HFFc6 (cell line): ENCODE results near the gene RAMAC. TPM values are rescaled to one million over a fixed set of nuclear protein-coding genes. Genes with fewer than 3 reads are reported as not detected.

ENCODE experiments used
- DNase-seq: peaks from one replicate; pipeline ENCODE4 v3.0.0-alpha.2; 2018
- H3K27ac Mint-ChIP-seq: 2 replicates; pipeline ENCODE4 v1.8.0; 2020; ENCODE audit warnings: mild to moderate bottlenecking, mixed read lengths
- H3K27me3 Mint-ChIP-seq: 2 replicates; pipeline ENCODE4 v1.8.0; 2021; ENCODE audit warnings: mild to moderate bottlenecking, moderate library complexity, mixed read lengths; ENCODE audit not compliant: insufficient read depth
- H3K36me3 Mint-ChIP-seq: 2 replicates; pipeline ENCODE4 v1.8.0; 2021; ENCODE audit warnings: low read depth, mixed read lengths
- H3K4me1 Mint-ChIP-seq: 2 replicates; pipeline ENCODE4 v1.8.0; 2020; ENCODE audit warnings: low read depth, mixed read lengths
- H3K4me3 Mint-ChIP-seq: 2 replicates; pipeline ENCODE4 v1.8.0; 2020; ENCODE audit warnings: mild to moderate bottlenecking, moderate library complexity, mixed read lengths
- H3K9me3 Mint-ChIP-seq: 2 replicates; pipeline ENCODE4 v1.8.0; 2020; ENCODE audit warnings: mild to moderate bottlenecking, mixed read lengths
- CTCF ChIP-seq: fragments of 200-600 bp; sonication (generic); IDR thresholded peaks from 2 replicates; pipeline ENCODE4 v1.5.0; 2021; ENCODE audit warnings: antibody characterized with exemption, mild to moderate bottlenecking
- total RNA-seq, 6 experiments: library from RNA; stranded (reverse); fragmentation: NEBNext Ultra II Directional; extraction: Animal tissue kit (Norgen Biotek cat#: 25700); gene quantifications; 2 replicates in 1 of 6; 3 replicates in 5 of 6; pipeline ENCODE4 v1.2.3, GENCODE V29; 2021

RAMAC gene
- total RNA-seq, 6 experiments from 2014 or later: 18.6 to 22.0 (median 20.3) TPM

DNA sequence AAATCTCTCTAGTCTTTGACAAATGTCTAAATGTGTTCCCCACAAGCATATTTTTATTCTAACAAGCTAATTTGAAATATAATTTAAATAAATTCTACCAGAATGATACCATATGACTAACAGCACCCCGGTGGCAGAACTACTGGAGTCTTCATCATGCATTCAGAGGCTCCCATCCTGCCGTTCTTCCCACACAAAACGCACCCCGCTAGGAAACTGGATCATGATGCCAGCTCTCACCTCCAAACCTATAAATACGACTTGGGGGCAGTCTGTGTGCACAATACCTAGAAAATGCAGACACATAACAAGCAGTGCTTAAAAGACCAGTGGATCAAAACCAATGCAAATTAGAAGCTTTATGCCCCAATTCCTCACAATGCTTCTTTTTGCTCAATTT is 42.0 kb upstream of the RAMAC start:
- H3K27ac Mint-ChIP-seq: no peak overlapping the region
- no peak for TF ChIP-seq CTCF
- H3K36me3 Mint-ChIP-seq: no peaks in the 10 kb centered on the region
- no peaks in the 10 kb centered on the region for H3K9me3 Mint-ChIP-seq
- no peak overlapping the region for H3K4me3 Mint-ChIP-seq
- peaks cover 10% of the 10 kb centered on the region for H3K27me3 Mint-ChIP-seq
- no peaks in the 10 kb centered on the region for H3K4me1 Mint-ChIP-seq
- DNase-seq: no peak

GRCh38 chr15:82944821-82945220 is 41.2 kb upstream of the RAMAC start:
- no peak for TF ChIP-seq CTCF
- no peaks in the 10 kb centered on the region for H3K4me1 Mint-ChIP-seq
- H3K27me3 Mint-ChIP-seq: peaks cover 6% of the 10 kb centered on the region
- no peaks in the 10 kb centered on the region for H3K9me3 Mint-ChIP-seq
- DNase-seq: no peak
- H3K36me3 Mint-ChIP-seq: no peaks in the 10 kb centered on the region
- H3K27ac Mint-ChIP-seq: no peak overlapping the region
- H3K4me3 Mint-ChIP-seq: no peak overlapping the region

- no peak for TF ChIP-seq CTCF
- H3K27me3 Mint-ChIP-seq: peaks cover 6% of the 10 kb centered on the region
- no peak overlapping the region for H3K27ac Mint-ChIP-seq
- H3K4me3 Mint-ChIP-seq: no peak overlapping the region
- H3K9me3 Mint-ChIP-seq: no peaks in the 10 kb centered on the region
- no peak for DNase-seq
- H3K4me1 Mint-ChIP-seq: no peaks in the 10 kb centered on the region
- H3K36me3 Mint-ChIP-seq: no peaks in the 10 kb centered on the region
Observed at GRCh38 chr15:82945326-82945725, 40.7 kb upstream of the RAMAC start.

DNA sequence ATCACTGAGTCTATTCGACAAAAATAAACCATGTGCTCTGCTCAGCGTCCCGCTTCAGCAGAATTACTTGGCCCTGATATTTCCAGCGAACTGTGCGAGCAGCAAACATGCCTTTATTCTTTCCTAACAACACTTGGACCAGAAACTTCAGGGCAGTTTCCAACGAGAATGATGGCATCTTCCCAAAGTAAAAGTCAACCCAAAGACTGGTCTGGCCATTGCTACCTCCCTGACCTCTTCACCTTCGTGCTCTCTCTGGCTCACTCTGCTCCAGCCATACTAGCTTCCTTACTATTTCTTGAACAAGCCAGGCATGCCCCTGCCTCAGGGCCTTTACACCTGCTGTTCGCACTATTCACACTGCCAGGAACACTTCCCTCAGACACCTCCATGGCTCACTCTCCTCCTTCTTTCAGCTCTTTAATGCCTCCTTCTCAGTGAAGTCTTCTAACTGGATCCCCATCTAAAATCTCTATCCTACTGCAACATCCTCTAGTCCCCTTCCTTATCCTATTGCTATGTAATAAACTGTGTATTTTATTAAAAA is 39.8 kb upstream of the RAMAC start:
- no peak for TF ChIP-seq CTCF
- H3K36me3 Mint-ChIP-seq: no peaks in the 10 kb centered on the region
- peaks cover 6% of the 10 kb centered on the region for H3K27me3 Mint-ChIP-seq
- no peak for DNase-seq
- H3K4me1 Mint-ChIP-seq: no peaks in the 10 kb centered on the region
- no peak overlapping the region for H3K4me3 Mint-ChIP-seq
- H3K27ac Mint-ChIP-seq: no peak overlapping the region
- no peaks in the 10 kb centered on the region for H3K9me3 Mint-ChIP-seq

DNA sequence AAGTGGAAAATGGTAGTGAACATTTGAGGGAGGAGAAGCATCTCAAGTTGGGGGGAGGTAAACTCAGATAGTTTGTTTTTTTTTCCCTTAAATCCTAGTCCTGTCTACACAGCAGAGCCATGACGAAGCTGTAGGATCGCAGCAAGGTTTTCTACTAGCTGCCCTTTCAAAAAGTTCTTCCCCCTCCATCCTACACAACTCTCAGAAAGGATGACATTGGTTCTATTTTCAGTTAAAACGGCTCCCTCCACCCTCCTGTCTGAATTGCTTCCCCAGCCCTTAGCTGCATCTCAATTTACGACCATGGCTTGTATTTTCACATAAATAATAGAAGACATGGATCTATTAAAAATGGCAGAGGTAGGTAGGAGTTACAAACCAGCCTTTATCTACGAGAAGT is 35.7 kb upstream of the RAMAC start:
- H3K27ac Mint-ChIP-seq: no peak overlapping the region
- no peaks in the 10 kb centered on the region for H3K36me3 Mint-ChIP-seq
- no peak for TF ChIP-seq CTCF
- H3K27me3 Mint-ChIP-seq: peaks cover 13% of the 10 kb centered on the region
- no peak overlapping the region for H3K4me3 Mint-ChIP-seq
- no peaks in the 10 kb centered on the region for H3K4me1 Mint-ChIP-seq
- H3K9me3 Mint-ChIP-seq: no peaks in the 10 kb centered on the region
- no peak for DNase-seq
